Kasumi-1 (cell line): ENCODE data around the gene VAPA.
"Not testable (repeated sequence)": the region's sequence is repeated elsewhere in the genome, so short reads cannot be mapped to it uniquely, and the experiment has no call there.

Source experiments
- DNase-seq, 2 experiments: peaks; one replicate each; lab custom pipeline; 2025; lab: John Stamatoyannopoulos, UW

VAPA gene

DNA sequence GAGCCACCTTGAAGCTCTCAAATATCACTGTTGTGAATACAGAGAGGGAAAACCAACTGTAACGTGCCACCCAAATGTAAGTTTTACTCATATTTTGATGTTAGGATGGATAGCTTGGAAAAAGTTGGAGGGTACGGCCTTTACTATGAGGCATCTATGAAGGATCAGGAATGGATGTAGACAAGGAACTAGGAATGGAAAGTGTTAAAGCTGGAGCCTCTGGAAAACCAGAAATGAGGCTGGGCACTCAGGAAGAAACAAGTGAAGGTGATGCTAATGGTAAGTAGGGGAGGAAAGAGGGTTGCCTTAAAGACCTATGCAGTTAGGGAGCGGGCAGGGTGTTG, 27.8 kb upstream of the VAPA start:
- no peak for DNase-seq

DNA sequence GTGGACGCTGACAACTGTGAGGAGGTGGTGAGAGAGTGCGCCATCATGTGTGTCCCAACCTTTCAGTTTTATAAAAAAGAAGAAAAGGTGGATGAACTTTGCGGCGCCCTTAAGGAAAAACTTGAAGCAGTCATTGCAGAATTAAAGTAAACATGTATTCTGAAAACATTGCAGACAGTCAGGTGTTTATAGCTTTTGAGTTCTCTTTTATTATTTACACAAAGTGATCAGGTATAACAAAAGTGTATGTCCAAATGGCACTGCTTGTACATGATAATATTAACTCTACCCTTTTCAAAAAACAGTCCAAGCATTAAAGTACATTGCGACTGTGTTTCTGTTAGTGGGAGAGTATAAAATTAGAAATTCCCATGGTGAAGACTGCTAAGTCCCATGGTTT, 25.8 kb upstream of the VAPA start:
- DNase-seq, result no peak

DNA sequence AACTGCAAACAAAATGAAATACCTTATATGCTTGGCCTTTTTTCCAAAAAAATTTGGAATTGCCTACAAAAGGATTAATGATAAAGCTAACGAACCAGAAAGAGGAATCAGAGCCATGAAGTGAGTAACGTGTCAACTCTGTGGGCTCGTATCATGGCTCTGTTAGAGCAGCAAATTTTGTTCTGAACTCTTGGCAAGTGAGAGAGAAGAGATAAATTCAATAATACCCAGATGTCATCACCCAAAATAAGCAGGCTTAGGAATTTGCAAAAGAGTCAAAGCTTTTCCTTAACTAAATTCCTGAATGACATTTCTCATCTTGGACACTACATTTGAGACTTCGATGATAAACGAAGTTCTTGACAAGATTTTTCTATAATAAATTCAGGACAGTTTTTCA, 23.6 kb upstream of the VAPA start:
- no peak for DNase-seq

DNA sequence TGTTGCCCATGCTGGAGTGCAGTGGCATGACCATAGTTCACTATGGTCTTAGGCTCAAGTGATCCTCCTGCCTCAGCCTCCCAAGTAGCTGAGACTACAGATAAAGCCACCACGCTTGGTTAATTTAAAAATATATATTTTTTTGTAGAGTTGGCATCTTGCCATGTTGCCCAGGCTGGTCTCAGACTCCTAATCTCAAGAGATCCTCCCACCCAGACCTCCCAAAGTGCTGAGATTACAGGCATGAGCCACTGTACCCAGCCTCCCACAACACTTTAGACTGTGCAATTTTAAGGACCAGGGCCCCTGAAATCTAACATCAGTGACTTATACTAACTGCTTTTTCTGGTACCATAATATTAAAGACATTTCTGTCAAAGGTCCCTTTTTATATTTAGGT, 22.9 kb upstream of the VAPA start:
- no peak for DNase-seq

DNA sequence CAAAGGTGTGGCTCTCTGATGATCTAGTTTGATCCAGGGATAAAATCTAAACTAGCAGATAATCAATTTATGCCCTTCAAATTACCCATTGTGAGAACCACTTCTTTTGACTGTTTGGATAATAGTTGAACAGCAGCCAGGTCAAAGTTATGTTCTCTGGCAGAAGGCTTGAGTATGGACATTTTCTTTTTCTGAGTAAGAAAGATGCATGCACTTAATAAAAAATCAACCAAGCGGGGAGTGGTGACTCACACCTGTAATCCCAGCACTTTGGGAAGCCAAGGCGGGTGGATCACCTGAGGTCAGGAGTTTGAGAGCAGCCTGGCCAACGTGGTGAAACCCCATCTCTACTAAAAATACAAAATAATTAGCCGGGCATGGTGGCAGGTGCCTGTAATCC, 22.3 kb upstream of the VAPA start:
- DNase-seq, result not testable (repeated sequence)

DNA sequence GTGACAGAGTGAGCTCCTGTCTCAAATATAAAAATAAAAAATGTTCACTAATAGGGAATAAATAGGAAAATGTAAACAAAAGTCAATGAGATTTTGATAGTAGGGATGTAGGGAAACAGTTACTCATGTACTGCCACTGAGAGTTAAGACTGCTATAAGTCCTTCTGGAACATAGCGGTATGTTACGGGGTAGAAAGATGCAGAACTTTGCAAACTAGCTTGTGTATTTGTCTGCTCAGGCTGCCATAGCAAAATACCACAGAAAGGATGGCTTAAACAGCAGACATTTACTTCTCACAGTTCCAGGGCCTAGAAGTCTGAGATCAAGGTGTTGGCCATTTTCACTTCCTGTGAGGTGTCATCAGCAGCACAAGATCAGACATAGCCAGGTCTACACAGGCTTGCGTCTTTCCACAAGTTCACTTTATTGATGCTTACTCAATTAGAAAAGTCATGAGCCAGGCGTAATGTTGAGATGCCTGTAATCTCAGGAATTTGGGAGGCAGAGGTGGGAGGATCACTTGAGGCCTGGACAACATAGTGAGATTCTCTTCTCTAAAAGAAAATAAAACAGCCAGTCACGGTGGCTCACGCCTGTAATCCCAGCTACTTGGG, 19.3 kb upstream of the VAPA start:
- no peak for DNase-seq

DNA sequence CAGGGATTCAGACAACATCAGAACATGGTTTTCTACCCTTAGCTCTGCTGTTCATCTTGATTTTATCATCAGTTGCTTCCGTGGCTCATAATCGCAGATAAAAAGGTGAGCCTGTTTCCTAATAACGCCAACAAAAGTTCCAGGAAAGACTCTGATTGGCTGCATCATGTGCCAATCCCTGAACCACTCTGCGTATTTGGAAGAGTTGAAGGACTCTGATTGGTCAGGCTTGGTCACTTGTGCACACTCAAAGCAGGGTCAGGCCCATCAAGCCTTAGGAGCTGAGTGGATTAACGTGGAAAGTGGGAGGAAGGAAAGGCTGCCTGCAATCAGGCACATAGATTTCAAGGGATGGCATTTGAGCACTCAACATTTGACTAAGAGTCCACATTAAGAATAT, 16.7 kb upstream of the VAPA start:
- no peak for DNase-seq

DNA sequence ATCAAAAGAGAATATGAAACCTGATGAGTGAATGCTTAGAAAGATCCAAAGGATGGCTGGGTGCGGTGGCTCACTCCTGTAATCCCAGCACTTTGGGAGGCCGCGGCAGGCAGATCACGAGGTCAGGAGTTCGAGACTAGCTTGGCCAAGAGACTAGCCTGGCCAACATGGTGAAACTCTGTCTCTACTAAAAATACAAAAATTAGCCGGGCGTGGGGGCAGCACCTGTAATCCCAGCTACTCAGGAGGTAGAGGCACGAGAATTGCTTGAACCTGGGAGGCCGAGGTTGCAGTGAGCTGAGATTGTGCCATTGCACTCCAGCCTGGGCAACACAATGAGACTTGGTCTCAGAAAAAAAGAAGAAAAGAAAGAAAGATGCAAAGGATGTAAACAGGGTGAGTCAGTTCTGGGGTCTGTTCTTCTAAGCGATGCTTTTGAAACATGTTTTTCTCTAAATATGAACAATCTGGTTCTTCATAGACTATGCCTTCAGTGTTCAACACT, 16.0 kb upstream of the VAPA start:
- DNase-seq, result not testable (repeated sequence)

DNA sequence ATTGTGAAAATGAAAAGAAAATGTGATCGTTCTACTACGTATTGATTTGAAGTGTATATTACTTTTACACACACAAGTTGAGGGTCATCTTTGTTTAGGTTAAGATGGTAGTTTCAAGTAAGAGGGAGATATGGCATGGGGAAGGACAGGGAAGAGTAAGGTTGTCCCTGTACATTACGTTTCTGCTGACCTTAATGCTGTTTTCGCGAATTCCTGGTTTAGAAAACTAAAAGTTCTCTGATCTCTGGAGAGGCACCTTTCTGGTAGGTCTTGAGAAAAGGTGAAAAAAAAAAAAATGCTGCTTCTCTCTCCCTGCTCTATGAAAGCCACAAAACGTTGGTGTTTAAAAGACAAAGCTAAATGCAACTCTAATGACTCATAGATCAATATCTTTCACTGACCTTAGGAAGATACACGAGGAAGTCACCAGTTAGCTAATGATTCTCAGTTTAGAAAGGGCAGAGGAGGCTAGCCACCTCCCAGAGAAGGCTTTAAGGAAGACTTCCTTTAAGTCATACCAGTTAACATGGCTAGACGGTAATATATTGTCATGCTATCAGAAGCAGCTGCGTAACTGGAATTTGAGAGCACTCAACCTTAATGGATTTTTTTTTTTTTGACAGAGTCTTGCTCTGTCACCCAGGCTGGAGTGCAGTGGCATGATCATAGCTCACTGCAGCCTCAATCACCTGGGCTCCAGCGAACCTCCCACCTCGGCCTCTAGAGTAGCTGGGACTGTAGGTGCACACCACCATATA, 14.8 kb upstream of the VAPA start:
- no peak for DNase-seq

DNA sequence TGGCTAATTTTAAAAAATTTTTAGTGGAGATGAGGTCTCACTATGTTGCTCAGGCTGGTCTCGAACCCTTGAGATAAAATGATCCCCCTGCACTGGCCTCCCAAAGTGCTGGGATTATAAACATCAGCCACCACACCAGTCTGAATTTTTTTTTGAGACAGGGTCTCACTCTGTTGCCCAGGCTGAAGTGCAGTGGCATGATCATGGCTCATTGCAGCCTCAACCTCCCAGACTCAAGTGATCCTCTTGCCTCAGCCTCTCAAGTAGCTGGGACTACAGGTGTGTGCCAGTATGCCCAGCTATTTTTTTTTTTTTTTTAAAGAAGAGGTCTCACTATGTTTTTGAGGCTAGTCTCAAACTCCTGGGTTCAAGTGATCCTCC, 14.3 kb upstream of the VAPA start:
- DNase-seq, result not testable (repeated sequence)

DNA sequence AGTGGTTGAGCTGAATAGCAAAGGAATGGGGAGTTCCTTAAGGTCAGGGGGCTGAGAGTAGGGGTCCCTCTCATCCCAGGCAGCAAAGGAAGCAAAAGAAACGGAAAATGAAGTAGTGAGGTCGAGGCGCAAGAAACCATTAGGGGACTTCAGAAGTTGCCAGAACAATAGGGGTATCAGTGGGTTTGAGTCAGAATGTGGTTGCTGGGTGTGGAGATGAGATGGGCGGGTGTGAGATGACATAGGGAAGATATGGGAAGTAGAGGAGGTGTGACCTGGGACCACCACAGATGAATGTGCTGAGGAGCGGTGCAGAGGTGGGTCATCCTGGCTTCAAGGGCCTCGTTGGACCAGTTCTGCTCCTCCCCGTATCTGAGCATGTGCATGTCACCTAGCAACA, 13.1 kb upstream of the VAPA start:
- DNase-seq, result no peak

DNA sequence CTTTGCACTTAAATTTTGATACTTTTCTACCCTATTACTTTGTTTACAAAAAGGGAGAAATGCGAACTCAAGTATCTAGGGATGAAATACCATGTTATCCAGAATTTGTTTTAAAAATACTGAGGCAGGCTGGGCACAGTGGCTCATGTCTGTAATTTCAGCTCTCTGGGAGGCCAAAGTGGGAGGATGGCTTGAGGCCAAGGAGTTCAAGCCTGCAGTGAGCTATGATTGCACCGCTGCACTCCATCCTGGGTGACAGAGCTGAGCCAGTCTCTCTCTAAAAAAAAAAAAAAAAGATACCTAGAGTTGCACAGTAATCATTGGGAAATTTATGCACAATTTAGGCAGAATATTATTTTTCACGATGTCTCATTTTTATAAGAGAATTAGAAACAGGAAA, 12.4 kb upstream of the VAPA start:
- no peak for DNase-seq

DNA sequence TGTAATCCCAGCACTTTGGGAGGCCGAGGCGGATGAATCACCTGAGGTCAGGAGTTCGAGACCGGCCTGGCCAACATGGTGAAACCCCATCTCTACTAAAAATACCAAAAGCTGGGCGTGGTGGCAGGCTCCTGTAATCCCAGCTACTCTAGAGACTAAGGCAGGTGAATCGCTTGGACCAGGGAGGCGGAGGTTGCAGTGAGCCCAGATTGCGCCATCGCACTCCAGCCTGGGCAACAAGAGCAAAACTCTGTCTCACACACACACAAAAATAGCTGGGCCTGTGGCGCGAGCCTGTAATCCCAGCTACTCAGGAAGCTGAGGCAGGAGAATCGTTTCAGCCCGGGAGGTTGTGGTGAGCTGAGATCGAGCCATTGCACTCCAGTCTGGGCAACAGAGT, 11.6 kb upstream of the VAPA start:
- DNase-seq, result not testable (repeated sequence)

DNA sequence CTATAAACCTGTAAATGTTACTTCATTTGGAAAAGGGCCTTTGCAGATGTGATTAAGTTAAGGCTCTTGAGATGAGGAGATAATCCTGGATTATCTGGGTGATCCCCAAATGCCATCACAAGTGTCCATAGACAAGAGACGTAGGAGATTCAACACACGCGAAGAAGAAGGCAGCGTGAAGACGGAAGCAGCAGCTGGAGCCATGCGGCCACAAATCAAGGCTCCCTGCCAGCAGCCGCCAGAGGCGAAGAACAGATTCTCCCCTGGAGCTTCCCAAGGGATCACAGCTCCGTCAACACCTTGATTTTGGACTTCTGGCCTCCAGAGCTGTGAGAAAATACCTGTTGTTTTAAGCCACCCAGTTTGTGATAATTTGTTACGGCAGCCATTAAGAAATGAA, 11.0 kb upstream of the VAPA start:
- DNase-seq, result no peak

DNA sequence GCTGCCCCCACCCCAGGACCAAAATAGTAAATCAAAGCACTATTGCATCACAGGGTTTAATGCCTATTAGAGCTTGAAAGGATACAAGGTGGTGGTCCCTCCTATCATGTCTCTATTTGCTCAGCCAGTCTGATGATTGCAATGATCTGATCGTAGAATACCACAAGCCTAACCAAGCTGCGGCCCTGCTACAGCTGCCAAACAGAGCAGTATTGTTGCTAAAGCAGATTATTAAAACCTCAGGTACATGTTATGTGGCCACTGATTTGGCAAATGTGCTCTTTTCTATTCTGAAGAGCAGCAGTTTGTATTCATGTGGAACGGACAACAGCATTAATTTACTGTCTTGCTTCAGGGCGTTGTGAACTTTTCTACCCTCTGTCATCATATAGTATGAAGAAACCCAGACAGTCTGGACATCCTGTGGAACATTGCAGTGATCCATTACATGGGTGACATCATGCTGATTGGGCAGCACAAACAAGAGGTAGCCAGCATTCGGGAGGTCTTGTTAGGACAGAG, 8.4 kb upstream of the VAPA start:
- DNase-seq, result no peak

DNA sequence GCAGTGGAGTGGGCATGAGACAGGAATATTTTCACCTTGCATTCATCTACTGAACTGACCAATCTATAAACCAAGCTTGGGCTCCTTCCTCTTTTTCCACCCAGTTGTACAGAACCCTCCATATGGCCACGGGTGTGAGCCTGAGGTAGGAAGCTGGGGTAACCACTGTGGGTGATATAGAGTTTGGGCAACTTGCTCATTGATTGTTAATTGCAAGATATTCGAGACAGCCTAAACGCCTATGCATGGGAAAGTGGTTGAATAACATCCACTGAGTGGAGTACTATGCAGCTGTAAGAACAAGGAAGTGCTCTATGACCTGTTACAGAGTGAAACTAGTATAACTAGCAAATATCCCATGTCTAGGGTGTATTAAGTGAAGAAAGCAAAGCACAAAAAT, 7.3 kb upstream of the VAPA start:
- DNase-seq, result peak; percentile 27 to 31

DNA sequence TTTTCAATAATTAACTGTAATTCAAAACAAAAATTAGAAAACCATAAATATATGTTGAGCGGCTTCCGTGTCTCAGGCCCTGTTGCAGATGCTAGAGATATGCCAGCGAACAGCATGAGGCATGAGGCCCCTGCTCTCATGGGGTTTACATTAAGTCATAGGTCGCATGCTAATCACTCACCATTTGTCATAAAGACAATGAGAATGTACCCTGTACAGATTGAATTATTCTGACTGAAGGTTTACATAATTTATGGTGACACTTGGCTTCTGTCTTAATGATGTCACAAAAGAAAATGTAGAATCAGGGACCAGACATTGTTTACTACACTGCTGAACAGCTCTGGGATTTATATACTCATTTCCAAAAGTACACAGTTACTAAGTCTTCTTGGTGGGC, 5.9 kb upstream of the VAPA start:
- no peak for DNase-seq

DNA sequence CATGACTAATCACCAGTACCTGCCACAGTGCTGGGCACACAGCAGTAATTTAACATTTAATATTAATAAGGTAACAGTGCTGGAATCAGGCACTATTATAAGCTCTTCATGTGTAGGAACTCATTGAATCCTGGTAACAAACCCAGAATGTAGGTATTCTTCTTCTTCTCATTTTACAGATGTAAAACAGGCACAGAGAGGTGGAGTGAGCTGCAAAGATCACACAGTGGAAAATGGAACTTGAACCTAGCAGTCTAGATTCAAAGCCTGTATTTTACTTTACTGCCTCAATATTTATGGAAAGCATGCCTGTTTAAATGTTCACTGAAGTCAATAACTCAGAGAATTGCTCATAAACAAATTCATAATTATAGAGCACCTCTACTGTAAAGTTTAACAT, 3.7 kb upstream of the VAPA start:
- no peak for DNase-seq

DNA sequence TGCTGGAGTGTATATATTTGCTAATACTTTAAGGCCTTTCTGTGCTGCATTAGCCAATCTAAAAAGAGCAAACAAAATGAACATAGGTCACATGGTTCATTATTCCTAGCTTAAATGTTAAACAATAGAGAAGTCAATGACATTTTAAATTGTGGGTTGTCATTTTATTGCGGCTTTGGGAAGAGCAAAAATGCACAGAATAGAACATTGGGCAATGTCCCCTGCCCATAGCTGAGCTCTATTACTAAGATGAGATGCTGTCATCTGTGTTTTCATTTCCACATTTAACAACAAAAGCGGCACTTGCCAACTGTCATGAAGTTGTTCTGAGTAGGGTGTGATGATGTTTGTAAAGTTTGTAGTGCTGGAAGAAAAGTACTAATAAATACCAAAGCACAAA, 3.2 kb upstream of the VAPA start:
- no peak for DNase-seq

DNA sequence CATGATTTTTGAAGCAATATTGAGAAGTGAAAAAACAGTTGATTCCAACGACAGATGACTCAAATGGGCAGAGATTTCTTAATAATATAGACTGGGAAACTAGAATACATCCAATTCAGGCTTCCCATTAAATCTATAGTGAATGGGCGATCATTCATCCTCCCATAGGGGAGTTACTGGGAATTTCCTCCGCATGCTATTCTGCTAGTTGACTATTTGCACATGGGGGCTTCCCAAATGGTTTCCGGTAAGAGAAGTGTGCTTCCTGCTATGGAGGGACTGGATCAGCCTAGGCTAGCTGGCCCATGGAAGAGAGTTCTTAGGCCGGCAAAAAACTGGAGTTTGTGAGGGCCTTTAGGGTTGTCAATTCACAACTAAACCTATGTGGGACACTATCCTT, 2.6 kb upstream of the VAPA start:
- no peak for DNase-seq

DNA sequence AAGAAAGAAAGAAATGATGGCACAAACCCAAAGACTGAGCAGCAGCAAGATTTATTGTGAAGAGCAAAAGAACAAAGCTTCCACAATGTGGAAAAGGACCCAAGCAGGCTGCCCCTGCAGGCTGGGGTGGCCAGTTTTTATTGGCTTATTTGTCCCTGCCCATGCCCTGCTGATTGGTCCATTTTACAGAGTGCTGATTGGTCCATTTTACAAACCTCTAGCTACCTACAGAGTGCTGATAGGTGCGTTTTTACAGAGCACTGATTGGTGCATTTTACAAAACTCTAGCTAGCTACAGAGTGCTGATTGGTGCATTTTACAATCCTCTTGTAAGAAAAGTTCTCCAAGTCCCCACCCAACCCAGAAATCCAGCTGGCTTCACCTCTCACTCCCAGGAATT, 1.5 kb upstream of the VAPA start:
- DNase-seq, result not testable (repeated sequence)

DNA sequence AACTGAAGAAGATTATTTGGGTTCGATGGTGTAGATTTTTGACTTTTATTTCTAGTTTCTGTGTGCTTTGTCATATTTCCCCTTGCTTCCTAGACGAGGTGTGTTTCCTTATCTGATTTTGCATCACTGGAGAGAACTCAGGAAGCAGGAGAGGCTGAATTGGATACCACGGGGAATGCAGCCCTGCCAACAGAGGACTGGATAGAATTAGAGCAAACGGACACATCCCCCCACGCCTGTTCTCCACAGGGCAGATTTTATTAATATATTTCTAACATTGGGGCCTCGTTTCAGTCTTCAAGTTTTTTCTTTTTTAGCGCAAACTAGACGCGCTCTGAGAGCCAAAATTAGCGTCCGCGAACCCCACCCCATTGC, 678 bp upstream of the VAPA start:
- no peak for DNase-seq

DNA sequence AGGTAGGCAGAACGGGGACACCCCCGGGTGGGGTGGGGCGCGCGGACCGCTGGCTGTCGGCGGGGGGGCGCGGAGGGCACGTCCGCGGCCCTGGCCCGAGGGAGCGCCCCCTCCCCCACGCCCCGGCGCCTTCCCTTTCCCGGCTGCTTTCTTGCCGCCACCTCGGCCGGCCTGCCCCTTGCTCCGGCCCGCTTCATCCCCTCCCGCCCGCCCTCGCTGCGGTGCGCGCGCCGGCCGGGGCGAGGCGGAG, 443 bp downstream of the VAPA start:
- DNase-seq, result no peak

DNA sequence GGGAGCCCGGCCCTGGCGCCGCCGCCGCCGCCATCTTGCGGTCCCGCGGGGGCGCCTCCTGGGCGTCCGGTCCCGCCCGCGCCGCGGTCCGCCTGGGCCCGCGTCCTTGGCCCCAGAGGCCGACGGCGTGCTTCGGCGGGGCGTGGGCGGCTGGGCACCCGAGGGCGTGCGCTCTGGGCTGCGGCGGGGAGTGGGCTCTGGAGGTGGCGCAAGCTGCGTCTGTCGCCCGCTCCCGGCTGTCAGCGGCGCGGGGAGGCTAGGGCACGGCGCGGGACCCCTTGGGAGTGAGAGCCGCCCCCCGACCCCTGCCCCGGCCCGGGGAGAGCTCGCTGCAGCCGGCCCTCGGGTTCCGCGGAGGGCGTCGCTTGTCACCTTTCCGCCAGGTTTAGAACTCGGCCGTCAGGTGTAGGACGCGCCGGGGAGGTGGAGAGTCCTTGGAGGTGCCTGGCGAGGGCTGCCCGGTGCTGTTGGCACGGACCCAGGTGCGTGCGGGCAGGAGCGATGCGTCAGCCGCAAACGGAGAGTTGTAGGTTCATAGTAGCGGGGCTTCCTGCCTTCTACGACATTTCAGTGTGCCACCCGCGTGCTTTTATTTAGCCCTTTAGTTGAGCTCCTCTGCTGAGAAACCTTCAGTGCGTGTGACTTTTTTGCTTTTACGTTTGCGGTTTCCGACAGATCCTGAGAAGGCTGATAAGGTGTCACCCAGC, 921 bp downstream of the VAPA start:
- peak; percentile 60 to 66 for DNase-seq
